GM12892 (cell line): Measurements from ENCODE around the gene PLOD1.

ENCODE experiments used
- POLR2A ChIP-seq: IDR thresholded peaks from 2 replicates; pipeline ENCODE4 v1.6.1; 2011; ENCODE audit warnings: low read depth, low read length, control low read depth
- TAF1 ChIP-seq: IDR thresholded peaks from 2 replicates; pipeline ENCODE4 v1.6.1; 2011; ENCODE audit warnings: low read depth, mild to moderate bottlenecking, control low read depth, low read length, borderline replicate concordance

DNA sequence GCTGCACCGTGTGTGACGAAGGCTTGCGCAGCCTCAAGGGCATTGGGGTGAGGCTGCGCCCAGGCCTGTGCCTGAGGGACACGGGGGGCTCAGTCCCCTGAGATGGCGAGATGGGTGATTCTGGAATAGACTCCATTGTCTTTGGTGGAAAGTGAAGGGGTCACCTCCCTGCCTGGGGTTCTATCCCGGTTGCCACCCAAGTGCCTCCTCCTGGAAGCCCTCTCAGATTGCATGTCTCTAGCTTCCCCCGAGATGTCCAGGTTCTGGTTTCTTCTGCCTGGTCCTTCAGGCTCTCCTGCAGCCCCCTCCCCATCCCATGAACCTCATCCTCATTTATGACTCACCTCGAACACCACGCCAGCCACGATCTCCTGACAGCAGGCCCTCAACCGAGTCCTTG is 23.4 kb downstream of the PLOD1 start:
- TF ChIP-seq TAF1 (no peak), POLR2A (no peak)
